ENCODE measurements around the gene GSE1. TPM values are rescaled to one million over a fixed set of nuclear protein-coding genes. Genes with fewer than 3 reads are reported as not detected.

GSE1 gene
- total and polyA plus RNA-seq, 2 of the 13 experiments (the other 11 are each of a cell fraction or from before 2014, with no cell fraction given), result 16.1 to 31.2 TPM

DNA sequence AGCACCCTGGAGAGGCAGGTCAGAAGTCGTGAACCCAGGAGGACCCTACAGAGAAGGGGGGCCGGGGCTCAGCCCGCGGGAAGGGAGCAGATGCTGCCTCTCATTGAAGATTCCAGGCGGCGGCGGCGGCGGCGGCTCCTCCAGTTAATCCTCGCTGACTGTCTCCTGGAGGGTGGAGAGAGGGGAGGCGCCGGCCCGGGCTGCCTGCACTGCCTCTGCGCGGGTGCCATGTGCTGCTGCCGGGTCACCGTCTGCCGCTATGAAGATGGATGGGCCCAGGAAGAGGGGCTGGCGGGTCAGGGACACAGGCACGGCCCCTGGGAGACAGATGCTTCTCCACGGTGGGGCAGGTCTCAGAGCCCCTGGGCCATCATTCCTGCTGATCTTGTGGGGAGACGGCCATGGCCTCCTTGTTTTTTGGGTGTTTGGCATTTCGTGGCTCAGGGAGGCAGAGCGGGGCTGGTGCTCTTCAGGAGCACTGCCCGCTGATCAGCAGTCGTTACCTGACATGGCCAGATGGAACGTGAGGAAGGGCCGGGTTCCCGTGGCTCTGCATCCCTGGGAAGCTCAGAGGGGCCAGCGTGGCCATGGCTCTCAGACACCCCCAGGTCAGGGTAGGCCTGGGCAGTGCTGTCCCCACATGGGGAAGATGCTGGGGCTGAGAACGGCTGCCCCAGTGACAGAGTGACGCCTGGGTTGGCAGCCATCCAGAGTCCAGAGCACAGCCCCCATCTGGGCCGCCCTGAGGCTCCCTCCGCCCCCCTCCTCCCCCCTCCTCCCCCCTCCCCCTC lies 39.5 kb downstream of the GSE1 start (continued):
- TF ChIP-seq, protein P1, sequence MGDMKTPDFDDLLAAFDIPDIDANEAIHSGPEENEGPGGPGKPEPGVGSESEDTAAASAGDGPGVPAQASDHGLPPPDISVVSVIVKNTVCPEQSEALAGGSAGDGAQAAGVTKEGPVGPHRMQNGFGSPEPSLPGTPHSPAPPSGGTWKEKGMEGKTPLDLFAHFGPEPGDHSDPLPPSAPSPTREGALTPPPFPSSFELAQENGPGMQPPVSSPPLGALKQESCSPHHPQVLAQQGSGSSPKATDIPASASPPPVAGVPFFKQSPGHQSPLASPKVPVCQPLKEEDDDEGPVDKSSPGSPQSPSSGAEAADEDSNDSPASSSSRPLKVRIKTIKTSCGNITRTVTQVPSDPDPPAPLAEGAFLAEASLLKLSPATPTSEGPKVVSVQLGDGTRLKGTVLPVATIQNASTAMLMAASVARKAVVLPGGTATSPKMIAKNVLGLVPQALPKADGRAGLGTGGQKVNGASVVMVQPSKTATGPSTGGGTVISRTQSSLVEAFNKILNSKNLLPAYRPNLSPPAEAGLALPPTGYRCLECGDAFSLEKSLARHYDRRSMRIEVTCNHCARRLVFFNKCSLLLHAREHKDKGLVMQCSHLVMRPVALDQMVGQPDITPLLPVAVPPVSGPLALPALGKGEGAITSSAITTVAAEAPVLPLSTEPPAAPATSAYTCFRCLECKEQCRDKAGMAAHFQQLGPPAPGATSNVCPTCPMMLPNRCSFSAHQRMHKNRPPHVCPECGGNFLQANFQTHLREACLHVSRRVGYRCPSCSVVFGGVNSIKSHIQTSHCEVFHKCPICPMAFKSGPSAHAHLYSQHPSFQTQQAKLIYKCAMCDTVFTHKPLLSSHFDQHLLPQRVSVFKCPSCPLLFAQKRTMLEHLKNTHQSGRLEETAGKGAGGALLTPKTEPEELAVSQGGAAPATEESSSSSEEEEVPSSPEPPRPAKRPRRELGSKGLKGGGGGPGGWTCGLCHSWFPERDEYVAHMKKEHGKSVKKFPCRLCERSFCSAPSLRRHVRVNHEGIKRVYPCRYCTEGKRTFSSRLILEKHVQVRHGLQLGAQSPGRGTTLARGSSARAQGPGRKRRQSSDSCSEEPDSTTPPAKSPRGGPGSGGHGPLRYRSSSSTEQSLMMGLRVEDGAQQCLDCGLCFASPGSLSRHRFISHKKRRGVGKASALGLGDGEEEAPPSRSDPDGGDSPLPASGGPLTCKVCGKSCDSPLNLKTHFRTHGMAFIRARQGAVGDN (CRISPR knock-in tag; IDR thresholded peaks at IDR 0.05), result peak; percentile 37
- TF ChIP-seq NR2F6 (IDR thresholded peaks at IDR 0.05) (no peak), NR2F6 (CRISPR knock-in tag; IDR thresholded peaks at IDR 0.05) (no peak), ZNF775 (CRISPR knock-in tag; IDR thresholded peaks at IDR 0.05; ENCODE audit: borderline replicate concordance) (no peak), AGO1 (IDR thresholded peaks at IDR 0.05; ENCODE audit: low read depth, low read length, poor library complexity, severe bottlenecking) (peak; percentile 10), SAP130 (CRISPR knock-in tag; IDR thresholded peaks at IDR 0.05; ENCODE audit: low read depth) (peak; percentile 23; the same call in 1 of the 2 replicates), PAF1 (CRISPR knock-in tag; IDR thresholded peaks at IDR 0.05) (no peak)
- TF ChIP-seq, protein P2, sequence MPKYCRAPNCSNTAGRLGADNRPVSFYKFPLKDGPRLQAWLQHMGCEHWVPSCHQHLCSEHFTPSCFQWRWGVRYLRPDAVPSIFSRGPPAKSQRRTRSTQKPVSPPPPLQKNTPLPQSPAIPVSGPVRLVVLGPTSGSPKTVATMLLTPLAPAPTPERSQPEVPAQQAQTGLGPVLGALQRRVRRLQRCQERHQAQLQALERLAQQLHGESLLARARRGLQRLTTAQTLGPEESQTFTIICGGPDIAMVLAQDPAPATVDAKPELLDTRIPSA (CRISPR knock-in tag; IDR thresholded peaks at IDR 0.05; ENCODE audit: borderline replicate concordance), result no peak
